AG04449 (cell line): ENCODE results near the gene MEIS2.

Experiments
- CTCF ChIA-PET: fragments of 350-600 bp; formaldehyde crosslinking; extraction: SDS; loops from one replicate; lab custom pipeline; 2021; ENCODE audit warnings: antibody characterized with exemption; lab: Yijun Ruan, JAX
- POLR2A ChIA-PET: fragments of 400-600, 350-600 bp; formaldehyde crosslinking; extraction: SDS; loops from one replicate; lab custom pipeline; 2020; ENCODE audit warnings: antibody characterized with exemption, inconsistent platforms; lab: Yijun Ruan, JAX
- DNase-seq: peaks from one replicate; pipeline ENCODE4 v3.0.0-alpha.2; 2010; ENCODE audit warnings: low read depth, low spot score
- H3K4me3 ChIP-seq: 2 replicates; pipeline ENCODE4 v1.5.1; 2011; ENCODE audit warnings: low read depth, mild to moderate bottlenecking, control low read depth, low read length
- TF ChIP-seq, protein P1 (sequence below): IDR thresholded peaks from one replicate; pipeline ENCODE4 v1.5.1; 2011; ENCODE audit warnings: mild to moderate bottlenecking, moderate library complexity, low read length, control low read depth, inconsistent platforms; ENCODE audit not compliant: insufficient read depth; ENCODE audit errors: missing control alignments

The MEIS2 gene

DNA sequence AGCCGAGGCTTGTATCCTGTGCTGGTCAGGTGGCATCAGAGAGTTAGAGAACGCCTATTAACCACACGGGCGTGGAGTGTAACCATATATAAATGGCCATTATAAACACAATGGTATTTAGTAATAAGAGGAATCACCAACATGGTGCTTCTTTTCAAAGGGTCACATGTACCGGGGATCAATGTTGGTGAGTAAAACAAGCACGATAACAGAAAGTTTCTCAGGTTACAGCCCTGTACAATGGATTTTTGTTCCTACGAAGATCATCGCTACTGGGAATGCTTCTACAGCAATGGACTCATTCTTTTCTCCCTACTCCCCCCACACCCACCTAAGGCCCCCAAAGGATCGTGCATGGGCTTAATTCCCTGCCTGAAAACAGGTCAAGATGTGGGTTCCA, 42.5 kb downstream of the MEIS2 start:
- TF ChIP-seq, protein P1, sequence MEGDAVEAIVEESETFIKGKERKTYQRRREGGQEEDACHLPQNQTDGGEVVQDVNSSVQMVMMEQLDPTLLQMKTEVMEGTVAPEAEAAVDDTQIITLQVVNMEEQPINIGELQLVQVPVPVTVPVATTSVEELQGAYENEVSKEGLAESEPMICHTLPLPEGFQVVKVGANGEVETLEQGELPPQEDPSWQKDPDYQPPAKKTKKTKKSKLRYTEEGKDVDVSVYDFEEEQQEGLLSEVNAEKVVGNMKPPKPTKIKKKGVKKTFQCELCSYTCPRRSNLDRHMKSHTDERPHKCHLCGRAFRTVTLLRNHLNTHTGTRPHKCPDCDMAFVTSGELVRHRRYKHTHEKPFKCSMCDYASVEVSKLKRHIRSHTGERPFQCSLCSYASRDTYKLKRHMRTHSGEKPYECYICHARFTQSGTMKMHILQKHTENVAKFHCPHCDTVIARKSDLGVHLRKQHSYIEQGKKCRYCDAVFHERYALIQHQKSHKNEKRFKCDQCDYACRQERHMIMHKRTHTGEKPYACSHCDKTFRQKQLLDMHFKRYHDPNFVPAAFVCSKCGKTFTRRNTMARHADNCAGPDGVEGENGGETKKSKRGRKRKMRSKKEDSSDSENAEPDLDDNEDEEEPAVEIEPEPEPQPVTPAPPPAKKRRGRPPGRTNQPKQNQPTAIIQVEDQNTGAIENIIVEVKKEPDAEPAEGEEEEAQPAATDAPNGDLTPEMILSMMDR, result no peak
- ChIA-PET POLR2A (no interaction called here), CTCF (interaction anchor here (1.1 to 2.2 kb wide), 2 partner anchors 9 to 44 kb away, joined by 3 to 10 read pairs; no protein-coding TSS in a partner anchor)
- no peak overlapping the region for H3K4me3 ChIP-seq
- no peak for DNase-seq

DNA sequence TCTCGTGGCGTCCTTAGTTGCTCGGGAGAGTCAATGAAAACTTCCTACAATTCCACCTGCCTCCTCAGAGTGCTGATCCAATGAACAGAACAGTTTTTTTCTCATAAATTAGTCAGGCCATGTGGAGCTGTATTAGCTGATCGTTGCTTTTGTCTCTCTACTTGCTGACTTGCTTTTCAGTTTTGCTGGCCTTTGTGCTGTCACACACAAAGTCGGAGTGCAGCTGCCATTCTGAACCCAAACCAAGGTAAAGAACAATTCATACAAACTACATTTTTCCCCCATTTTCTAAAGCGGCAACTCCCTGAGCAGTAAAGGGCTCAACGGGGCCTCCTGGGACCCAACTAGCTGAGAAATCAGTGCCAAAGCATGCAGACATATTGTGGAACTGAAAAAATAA, 43.1 kb downstream of the MEIS2 start:
- TF ChIP-seq, protein P1, result no peak
- ChIA-PET POLR2A (interaction anchor here (0.8 kb wide), 1 partner anchor 11 kb away, joined by 3 read pairs; no protein-coding TSS in a partner anchor), CTCF (interaction anchor here (0.9 to 2.2 kb wide), 3 partner anchors 9 to 76 kb away, joined by 3 to 10 read pairs (median 3); no protein-coding TSS in a partner anchor)
- no peak for DNase-seq
- no peak overlapping the region for H3K4me3 ChIP-seq

DNA sequence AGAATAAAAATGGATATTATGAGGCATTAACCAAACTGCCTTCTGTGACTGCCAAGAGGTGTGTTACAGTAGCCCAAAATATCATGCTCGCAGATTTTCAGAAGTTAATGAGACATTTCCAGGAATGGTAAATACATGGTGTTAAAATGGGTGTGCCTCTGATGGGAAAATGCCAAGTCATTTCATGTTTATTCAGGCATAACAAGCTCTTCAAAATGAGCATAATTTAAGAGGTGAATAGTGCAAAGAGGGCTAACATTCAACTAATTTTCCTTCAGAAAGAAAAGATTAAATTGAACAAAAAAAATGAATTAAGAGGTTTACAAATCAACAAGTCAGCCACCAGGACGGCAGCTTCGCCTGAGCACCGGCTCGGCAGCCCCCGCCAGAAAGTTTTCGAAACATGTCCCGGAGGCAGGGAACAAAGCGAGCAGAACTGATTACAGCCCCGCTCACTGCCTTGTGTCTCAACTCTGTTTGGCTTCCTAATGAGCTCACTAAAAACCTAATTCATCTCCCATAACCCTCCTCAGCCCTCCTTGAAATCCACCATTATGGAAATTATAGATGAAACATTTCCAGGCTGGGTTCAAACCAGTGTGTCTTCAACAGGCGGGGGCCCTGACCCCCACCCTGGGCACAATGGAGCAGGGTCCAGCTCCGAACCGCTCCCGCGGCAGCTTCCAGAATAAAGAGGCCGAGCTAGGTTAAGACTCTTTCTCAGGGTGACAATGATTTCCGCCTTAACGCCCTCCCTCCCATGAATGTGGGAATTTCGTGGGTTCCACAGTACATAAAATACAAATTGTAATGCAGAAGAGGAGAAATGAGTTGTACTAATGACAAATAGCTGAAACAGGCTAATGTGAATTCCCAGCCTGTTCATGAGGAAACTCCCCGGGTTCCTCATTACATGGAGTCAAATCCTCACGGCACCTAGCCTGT, 43.9 kb downstream of the MEIS2 start:
- H3K4me3 ChIP-seq, result no peak overlapping the region
- TF ChIP-seq, protein P1, result no peak
- CTCF ChIA-PET, result interaction anchor here (0.9 to 2.2 kb wide), 3 partner anchors 8 to 77 kb away, joined by 3 to 10 read pairs (median 3); no protein-coding TSS in a partner anchor
- no peak for DNase-seq
- POLR2A ChIA-PET, result interaction anchor here (0.8 kb wide), 1 partner anchor 10 kb away, joined by 3 read pairs; no protein-coding TSS in a partner anchor

DNA sequence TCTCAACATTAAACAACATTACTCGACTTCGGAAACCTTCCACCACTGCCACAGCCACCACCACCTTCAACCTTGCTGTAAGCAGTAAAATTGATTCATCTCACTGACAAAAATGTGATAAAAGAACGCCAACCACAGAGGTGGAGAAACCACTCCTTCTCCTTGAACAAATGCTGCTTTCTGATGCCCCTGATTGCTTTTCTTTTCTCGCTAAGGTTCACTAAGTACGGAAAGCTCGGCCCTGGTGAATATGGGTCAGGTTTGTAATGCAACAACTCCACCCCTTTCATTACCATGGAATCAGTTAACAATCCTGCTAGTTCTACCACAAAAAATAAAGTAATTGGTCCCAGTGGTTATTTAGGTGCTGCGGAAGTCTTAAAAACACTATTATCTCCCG, 44.9 kb downstream of the MEIS2 start:
- ChIA-PET CTCF (no interaction called here), POLR2A (no interaction called here)
- no peak overlapping the region for H3K4me3 ChIP-seq
- DNase-seq, result no peak
- TF ChIP-seq, protein P1, result no peak

DNA sequence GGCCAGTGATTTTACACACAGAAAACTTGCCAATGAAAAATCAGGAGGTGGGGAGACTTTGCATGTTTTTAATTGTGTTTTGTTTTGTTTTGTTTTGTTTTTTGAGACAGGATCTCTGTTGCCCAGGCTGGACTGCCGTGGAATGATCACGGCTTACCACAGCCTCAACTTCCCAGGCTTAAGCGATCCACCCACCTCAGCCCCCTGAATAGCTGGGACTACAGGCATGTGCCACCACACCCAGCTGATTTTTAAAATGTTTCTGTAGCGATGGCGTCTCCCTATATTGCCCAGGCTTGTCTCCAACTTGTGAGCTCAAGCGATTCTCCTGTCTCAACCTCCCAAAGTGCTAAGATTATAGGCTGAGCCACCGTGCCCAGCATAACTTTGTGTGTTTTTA, 46.0 kb downstream of the MEIS2 start:
- no peak for DNase-seq
- TF ChIP-seq, protein P1, result no peak
- H3K4me3 ChIP-seq, result no peak overlapping the region
- CTCF ChIA-PET, result no interaction called here
- POLR2A ChIA-PET, result no interaction called here

DNA sequence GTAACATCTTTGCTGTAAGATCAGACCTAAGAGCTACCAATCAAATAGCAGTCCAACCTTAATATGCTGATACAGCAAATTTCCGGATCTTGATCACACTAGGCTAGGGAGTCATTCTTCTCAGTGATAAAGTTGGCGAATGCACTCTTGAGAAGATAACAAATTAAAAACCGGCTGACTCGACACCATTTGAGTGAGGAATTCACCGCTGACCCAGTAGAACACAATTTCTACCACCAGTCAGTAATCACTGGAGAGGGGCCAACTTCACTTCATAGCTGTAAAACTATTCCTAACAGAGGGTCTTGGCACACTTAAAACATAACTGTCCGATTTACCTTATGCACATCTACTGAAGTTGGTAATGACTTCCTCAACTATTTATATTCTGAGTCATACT, 47.2 kb downstream of the MEIS2 start:
- H3K4me3 ChIP-seq, result no peak overlapping the region
- no peak for DNase-seq
- TF ChIP-seq, protein P1, result no peak
- CTCF ChIA-PET, result no interaction called here
- POLR2A ChIA-PET, result no interaction called here
